ENCODE measurements around the gene ZBTB22. TPM values are rescaled to one million over a fixed set of nuclear protein-coding genes. Genes with fewer than 3 reads are reported as not detected.

ZBTB22 gene
- total RNA-seq, 1 donor from 2014 or later = 17.5 TPM

- H3K36me3 ChIP-seq (ENCODE audit: control insufficient read depth, insufficient read depth, low read length) = peaks cover 1% of the 10 kb centered on the region
- H3K4me3 ChIP-seq (ENCODE audit: low read depth, low read length) = no peak overlapping the region
- H3K27me3 ChIP-seq (ENCODE audit: control insufficient read depth, insufficient read depth, low read length) = no peaks in the 10 kb centered on the region
- DNase-seq (ENCODE audit: low read depth) = no peak
- TF ChIP-seq, protein P1, sequence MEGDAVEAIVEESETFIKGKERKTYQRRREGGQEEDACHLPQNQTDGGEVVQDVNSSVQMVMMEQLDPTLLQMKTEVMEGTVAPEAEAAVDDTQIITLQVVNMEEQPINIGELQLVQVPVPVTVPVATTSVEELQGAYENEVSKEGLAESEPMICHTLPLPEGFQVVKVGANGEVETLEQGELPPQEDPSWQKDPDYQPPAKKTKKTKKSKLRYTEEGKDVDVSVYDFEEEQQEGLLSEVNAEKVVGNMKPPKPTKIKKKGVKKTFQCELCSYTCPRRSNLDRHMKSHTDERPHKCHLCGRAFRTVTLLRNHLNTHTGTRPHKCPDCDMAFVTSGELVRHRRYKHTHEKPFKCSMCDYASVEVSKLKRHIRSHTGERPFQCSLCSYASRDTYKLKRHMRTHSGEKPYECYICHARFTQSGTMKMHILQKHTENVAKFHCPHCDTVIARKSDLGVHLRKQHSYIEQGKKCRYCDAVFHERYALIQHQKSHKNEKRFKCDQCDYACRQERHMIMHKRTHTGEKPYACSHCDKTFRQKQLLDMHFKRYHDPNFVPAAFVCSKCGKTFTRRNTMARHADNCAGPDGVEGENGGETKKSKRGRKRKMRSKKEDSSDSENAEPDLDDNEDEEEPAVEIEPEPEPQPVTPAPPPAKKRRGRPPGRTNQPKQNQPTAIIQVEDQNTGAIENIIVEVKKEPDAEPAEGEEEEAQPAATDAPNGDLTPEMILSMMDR (IDR thresholded peaks at IDR 0.05; ENCODE audit: insufficient read depth, low read length, poor library complexity, severe bottlenecking) = no peak
Measured at GRCh38 chr6:33292996-33293682, 24.4 kb downstream of the ZBTB22 start.

DNA sequence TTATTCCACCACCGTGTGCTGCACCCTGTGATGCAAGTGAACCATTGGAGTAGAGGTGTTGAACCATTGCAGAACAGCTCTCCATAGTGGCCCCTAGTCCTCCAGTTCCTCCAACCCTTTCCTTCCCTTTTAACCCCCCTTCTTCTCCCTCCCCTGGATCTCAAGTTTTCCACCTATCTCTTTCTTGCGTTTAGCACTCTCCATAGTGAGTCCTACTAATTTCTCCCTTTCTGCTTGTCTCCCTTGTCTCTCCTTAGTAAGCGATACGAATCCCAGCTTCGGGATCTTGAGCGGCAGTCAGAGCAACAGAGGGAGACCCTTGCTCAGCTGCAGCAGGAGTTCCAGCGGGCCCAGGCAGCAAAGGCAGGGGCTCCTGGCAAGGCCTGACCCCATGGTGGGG, 27.1 kb downstream of the ZBTB22 start:
- H3K27me3 ChIP-seq (ENCODE audit: control insufficient read depth, insufficient read depth, low read length) = no peaks in the 10 kb centered on the region
- peak overlapping the region; percentile 83 for H3K4me3 ChIP-seq (ENCODE audit: low read depth, low read length)
- H3K36me3 ChIP-seq (ENCODE audit: control insufficient read depth, insufficient read depth, low read length) = peaks cover 1% of the 10 kb centered on the region
- DNase-seq (ENCODE audit: low read depth) = no peak
- TF ChIP-seq, protein P1 (IDR thresholded peaks at IDR 0.05; ENCODE audit: insufficient read depth, low read length, poor library complexity, severe bottlenecking) = no peak

DNA sequence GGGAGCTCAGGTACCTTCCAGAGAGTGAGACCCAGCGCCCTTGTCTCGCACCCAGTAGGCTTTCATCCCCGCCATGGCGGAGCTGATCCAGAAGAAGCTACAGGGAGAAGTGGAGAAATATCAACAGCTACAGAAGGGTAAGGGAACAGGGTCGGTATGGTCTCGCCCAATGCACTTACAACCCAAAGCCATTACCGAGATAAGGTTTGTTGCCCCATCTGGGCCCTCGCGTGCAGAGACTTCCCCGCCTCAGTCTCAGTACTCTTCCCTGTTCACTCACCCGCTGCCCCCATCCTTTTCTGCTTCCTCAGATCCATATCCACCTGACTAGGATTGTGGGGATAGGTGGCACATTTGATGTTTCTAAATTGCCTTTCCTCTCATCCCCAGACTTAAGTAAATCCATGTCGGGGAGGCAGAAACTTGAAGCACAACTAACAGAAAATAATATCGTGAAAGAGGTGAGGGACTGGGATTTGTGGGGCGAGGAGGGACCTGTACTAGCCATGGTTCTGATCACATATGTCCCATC, 27.7 kb downstream of the ZBTB22 start:
- Histone ChIP-seq H3K27me3 (ENCODE audit: control insufficient read depth, insufficient read depth, low read length) (no peaks in the 10 kb centered on the region), H3K36me3 (ENCODE audit: control insufficient read depth, insufficient read depth, low read length) (peaks cover 1% of the 10 kb centered on the region), H3K4me3 (ENCODE audit: low read depth, low read length) (peak overlapping the region; percentile 83)
- no peak for DNase-seq (ENCODE audit: low read depth)
- TF ChIP-seq, protein P1 (IDR thresholded peaks at IDR 0.05; ENCODE audit: insufficient read depth, low read length, poor library complexity, severe bottlenecking) = no peak

DNA sequence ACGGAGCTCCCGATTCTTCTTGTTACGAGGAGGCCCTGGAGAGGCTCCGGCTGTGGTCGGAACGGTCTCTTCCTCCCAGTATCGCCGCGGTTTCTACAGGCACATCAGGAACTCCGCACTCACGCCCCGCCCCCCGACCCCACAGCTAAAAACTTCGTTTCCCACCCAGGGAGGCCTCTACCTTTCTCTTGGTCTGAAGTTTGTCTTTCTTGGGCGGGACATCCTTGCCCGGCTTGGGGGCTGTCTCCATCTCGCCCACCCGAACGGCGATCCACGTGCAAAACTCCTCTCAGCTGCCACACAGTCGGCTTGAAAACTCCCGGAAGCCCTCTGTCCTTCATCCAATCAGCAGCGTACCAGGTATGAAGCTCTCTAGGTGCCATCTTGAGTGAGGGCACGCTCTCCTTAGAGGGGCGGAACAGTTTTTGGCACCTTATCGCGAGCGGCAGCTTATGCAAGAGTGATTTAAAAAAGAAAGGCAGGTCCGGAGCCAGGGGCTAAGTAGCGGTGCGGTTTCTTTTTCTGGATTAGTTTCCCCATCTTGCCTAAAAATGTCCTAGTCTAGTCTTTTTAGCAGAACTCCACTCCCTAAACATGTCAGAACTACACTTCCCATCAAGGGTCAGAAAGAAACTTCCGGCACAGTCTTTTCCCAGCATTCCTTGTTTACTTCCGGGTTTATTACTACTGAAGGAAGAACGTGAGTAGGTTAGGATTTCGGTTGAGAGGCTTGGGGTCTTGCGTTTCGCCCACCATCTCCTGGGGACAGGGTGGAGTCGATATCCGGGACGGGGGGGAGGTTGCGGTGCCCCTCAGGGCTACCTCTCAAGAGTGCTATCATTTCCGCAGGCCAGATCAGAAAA, 28.4 kb downstream of the ZBTB22 start, which contains the start of the genes PFDN6 and WDR46:
Gene PFDN6 (plus strand): TSS at position 681 of the 863 bp plus-strand sequence. CDS start 256 bp downstream, outside the sequence.
Gene WDR46 (minus strand): TSS at position 319 of the 863 bp plus-strand sequence. CDS start 69 bp downstream, at position 250.
- Histone ChIP-seq H3K4me3 (ENCODE audit: low read depth, low read length) (peak within 1 kb of the TSS; percentile 83), H3K36me3 (ENCODE audit: control insufficient read depth, insufficient read depth, low read length) (no peaks in the 10 kb centered on the region), H3K27me3 (ENCODE audit: control insufficient read depth, insufficient read depth, low read length) (no peaks in the 10 kb centered on the region)
- no peak for DNase-seq (ENCODE audit: low read depth)
- TF ChIP-seq, protein P1 (IDR thresholded peaks at IDR 0.05; ENCODE audit: insufficient read depth, low read length, poor library complexity, severe bottlenecking) = no peak

DNA sequence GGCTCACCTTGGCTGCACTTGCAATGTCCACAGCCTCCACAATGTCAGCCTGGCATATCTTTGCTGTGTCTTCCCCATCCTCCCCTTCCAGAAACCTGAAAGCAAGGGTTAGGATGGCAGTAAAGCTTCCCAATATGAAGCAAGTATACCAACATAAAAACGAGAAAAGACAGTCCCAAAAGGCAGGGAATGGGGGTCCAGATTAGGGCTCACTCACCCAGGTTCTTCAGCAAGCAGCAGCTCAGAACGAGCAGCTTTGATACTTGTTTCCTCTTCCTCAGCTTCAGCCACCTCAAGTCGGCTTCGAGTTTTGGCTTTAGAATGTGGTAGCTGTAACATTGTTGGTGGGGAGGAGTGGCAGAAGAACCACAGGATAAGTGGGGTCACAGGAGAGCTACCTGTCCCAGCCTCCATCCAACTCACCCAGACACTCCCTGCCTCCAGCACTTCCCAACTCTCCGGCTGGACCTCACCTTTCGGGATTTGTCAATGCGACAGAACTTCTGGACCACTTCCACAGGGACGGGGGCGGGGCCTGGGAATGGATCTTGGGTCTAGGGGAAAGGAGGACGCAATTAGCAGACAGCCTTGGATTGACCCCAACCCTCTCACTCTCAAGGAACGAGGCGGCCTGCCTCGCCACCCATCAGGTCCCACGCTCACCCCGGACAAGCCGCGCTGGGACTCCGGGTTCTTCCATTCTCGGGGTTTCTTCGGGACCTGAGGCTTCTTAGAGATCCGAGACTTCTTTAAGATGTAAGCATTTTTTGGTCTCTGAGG, 29.2 kb downstream of the ZBTB22 start:
- no peaks in the 10 kb centered on the region for H3K27me3 ChIP-seq (ENCODE audit: control insufficient read depth, insufficient read depth, low read length)
- TF ChIP-seq, protein P1 (IDR thresholded peaks at IDR 0.05; ENCODE audit: insufficient read depth, low read length, poor library complexity, severe bottlenecking) = no peak
- no peaks in the 10 kb centered on the region for H3K36me3 ChIP-seq (ENCODE audit: control insufficient read depth, insufficient read depth, low read length)
- H3K4me3 ChIP-seq (ENCODE audit: low read depth, low read length) = peak overlapping the region; percentile 83
- DNase-seq (ENCODE audit: low read depth) = no peak
